Keratinocyte (primary cell): ENCODE data around the gene AGBL3. TPM values are rescaled to one million over a fixed set of nuclear protein-coding genes. Genes with fewer than 3 reads are reported as not detected.

Source experiments
- DNase-seq: peaks from one replicate; pipeline ENCODE4 v3.0.0-alpha.2; 2011; ENCODE audit warnings: low read depth, missing footprints, low spot score
- FAIRE-seq: peaks from 2 replicates; lab custom pipeline; 2011; peaks lifted over from hg19 to GRCh38; lab: Jason Lieb, UNC
- H2AFZ ChIP-seq: 2 replicates; pipeline ENCODE4 v1.6.0; 2012; ENCODE audit warnings: low read length, control low read depth, inconsistent platforms; ENCODE audit not compliant: control insufficient read depth
- H3K27ac ChIP-seq: 2 replicates; pipeline ENCODE4 v1.5.1; 2011; ENCODE audit warnings: low read length; ENCODE audit not compliant: control insufficient read depth, insufficient read depth
- H3K27me3 ChIP-seq: 3 replicates; pipeline ENCODE4 v1.6.0; 2011; ENCODE audit warnings: low read length; ENCODE audit not compliant: control insufficient read depth, insufficient read depth; ENCODE audit errors: extremely low read depth
- H3K36me3 ChIP-seq, 2 experiments: 2 replicates in 1 of 2; 3 replicates in 1 of 2; pipeline ENCODE4 v1.5.1; 2011; ENCODE audit warnings: low read length in 2 of 2, mild to moderate bottlenecking in 1 of 2; ENCODE audit not compliant: control insufficient read depth in 2 of 2, insufficient read depth in 2 of 2; ENCODE audit errors: extremely low read depth in 1 of 2
- H3K4me1 ChIP-seq: 3 replicates; pipeline ENCODE4 v1.5.1; 2011; ENCODE audit warnings: low read length; ENCODE audit not compliant: control insufficient read depth, insufficient read depth; ENCODE audit errors: extremely low read depth
- H3K4me2 ChIP-seq: 3 replicates; pipeline ENCODE4 v1.6.0; 2011; ENCODE audit warnings: low read depth, low read length; ENCODE audit not compliant: control insufficient read depth, insufficient read depth; ENCODE audit errors: extremely low read depth
- H3K4me3 ChIP-seq, 3 experiments: fragments of 200-600 bp in 1 of 3; sonication (generic) in 1 of 3; 2 replicates in 2 of 3; 3 replicates in 1 of 3; pipeline ENCODE4 v1.5.1; 2011 to 2016; ENCODE audit warnings: low read length in 3 of 3, mild to moderate bottlenecking in 3 of 3, control low read depth in 2 of 3, inconsistent platforms in 1 of 3, low read depth in 1 of 3, mixed read lengths in 1 of 3, mixed run types in 1 of 3, moderate library complexity in 1 of 3; ENCODE audit not compliant: control insufficient read depth in 2 of 3, insufficient read depth in 2 of 3; ENCODE audit errors: extremely low read depth in 1 of 3
- H3K79me2 ChIP-seq: 2 replicates; pipeline ENCODE4 v1.6.0; 2012; ENCODE audit warnings: low read length; ENCODE audit not compliant: control insufficient read depth, insufficient read depth
- H3K9ac ChIP-seq: 3 replicates; pipeline ENCODE4 v1.6.0; 2011; ENCODE audit warnings: low read length; ENCODE audit not compliant: control insufficient read depth, insufficient read depth; ENCODE audit errors: extremely low read depth
- H3K9me1 ChIP-seq: 3 replicates; pipeline ENCODE4 v1.6.0; 2011; ENCODE audit warnings: low read length; ENCODE audit not compliant: control insufficient read depth, insufficient read depth; ENCODE audit errors: extremely low read depth
- H3K9me3 ChIP-seq: 2 replicates; pipeline ENCODE4 v1.5.1; 2012; ENCODE audit warnings: low read depth, low read length; ENCODE audit not compliant: control insufficient read depth
- H4K20me1 ChIP-seq: 3 replicates; pipeline ENCODE4 v1.6.0; 2011; ENCODE audit warnings: low read length; ENCODE audit not compliant: control insufficient read depth, insufficient read depth; ENCODE audit errors: extremely low read depth
- CTCF ChIP-seq, 3 experiments: IDR thresholded peaks in 1 of 3; conservative IDR thresholded peaks in 1 of 3; optimal IDR thresholded peaks in 1 of 3; 2 replicates in 2 of 3; 3 replicates in 1 of 3; pipeline versions ENCODE3 to v1.5.1; 2011; ENCODE audit warnings: low read length in 3 of 3, mild to moderate bottlenecking in 3 of 3, moderate library complexity in 2 of 3, control low read depth in 1 of 3, inconsistent platforms in 1 of 3; ENCODE audit not compliant: insufficient read depth in 2 of 3; ENCODE audit errors: extremely low read depth in 1 of 3
- EZH2 ChIP-seq: IDR thresholded peaks from one replicate; pipeline ENCODE4 v1.6.1; 2012; ENCODE audit warnings: inconsistent platforms, mild to moderate bottlenecking, low read length, moderate library complexity
- dilution Hi-C: fragments of 300-500 bp; cut with MboI; formaldehyde crosslinking; loops from one replicate; pipeline ENCODE4 v1.7.0; 2020; ENCODE audit warnings: low sequenced_read_pairs; ENCODE audit not compliant: extremely low pct_ligation_motif_present
- polyA plus RNA-seq, 5 experiments: library from polyadenylated mRNA; depleted of rRNA in 3 of 5; stranded (reverse) in 3 of 5; stranded (forward) in 1 of 5; unstranded in 1 of 5; fragments of >200 nt; gene quantifications; 1 replicate in 1 of 5; 2 replicates in 3 of 5; 3 replicates in 1 of 5; pipeline versions ENCODE4 v1.2.1 to v1.2.3, GENCODE V29; 2011 to 2012; ENCODE audit warnings: missing spikeins in 2 of 5, low read depth in 1 of 5, low replicate concordance in 1 of 5

Gene AGBL3
- polyA plus RNA-seq, 1 donor (not counting 4 experiments of a cell fraction or from before 2014, with no cell fraction given) = 0.97 TPM

GRCh38 chr7:135100856-135101255, 114.5 kb downstream of the AGBL3 start:
- TF ChIP-seq EZH2 (no peak), CTCF (optimal IDR thresholded peaks at IDR 0.05 in 1 of 3, IDR thresholded peaks at IDR 0.05 in 1 of 3, conservative IDR thresholded peaks at IDR 0.05 in 1 of 3; ENCODE audit: extremely low read depth in 1 of 3, insufficient read depth in 2 of 3, low read length in 3 of 3) (no peak)
- Histone ChIP-seq H3K27me3 (no peaks in the 10 kb centered on the region), H3K4me2 (no peak overlapping the region), H3K9me3 (no peaks in the 10 kb centered on the region), H3K9ac (no peak overlapping the region), H3K9me1 (no peaks in the 10 kb centered on the region), H3K79me2 (no peaks in the 10 kb centered on the region), H3K4me3 (no peak overlapping the region), H3K27ac (no peak overlapping the region), H3K36me3 (no peaks in the 10 kb centered on the region), H4K20me1 (no peaks in the 10 kb centered on the region), H2AFZ (no peak overlapping the region), H3K4me1 (no peaks in the 10 kb centered on the region)
- dilution Hi-C loops = no loop called here
- FAIRE-seq (no peak), DNase-seq (no peak)

GRCh38 chr7:135102372-135102771, 116.1 kb downstream of the AGBL3 start:
- TF ChIP-seq CTCF (optimal IDR thresholded peaks at IDR 0.05 in 1 of 3, IDR thresholded peaks at IDR 0.05 in 1 of 3, conservative IDR thresholded peaks at IDR 0.05 in 1 of 3; ENCODE audit: extremely low read depth in 1 of 3, insufficient read depth in 2 of 3, low read length in 3 of 3) (no peak), EZH2 (no peak)
- Histone ChIP-seq H3K4me1 (no peaks in the 10 kb centered on the region), H3K36me3 (no peaks in the 10 kb centered on the region), H3K27me3 (no peaks in the 10 kb centered on the region), H3K79me2 (no peaks in the 10 kb centered on the region), H3K9me1 (no peaks in the 10 kb centered on the region), H3K9ac (no peak overlapping the region), H4K20me1 (no peaks in the 10 kb centered on the region), H3K9me3 (no peaks in the 10 kb centered on the region), H3K27ac (no peak overlapping the region), H3K4me2 (no peak overlapping the region), H3K4me3 (no peak overlapping the region), H2AFZ (no peak overlapping the region)
- FAIRE-seq (no peak), DNase-seq (no peak)
- dilution Hi-C loops = no loop called here
